ENCODE results near the gene TEX264.

Gene TEX264

DNA sequence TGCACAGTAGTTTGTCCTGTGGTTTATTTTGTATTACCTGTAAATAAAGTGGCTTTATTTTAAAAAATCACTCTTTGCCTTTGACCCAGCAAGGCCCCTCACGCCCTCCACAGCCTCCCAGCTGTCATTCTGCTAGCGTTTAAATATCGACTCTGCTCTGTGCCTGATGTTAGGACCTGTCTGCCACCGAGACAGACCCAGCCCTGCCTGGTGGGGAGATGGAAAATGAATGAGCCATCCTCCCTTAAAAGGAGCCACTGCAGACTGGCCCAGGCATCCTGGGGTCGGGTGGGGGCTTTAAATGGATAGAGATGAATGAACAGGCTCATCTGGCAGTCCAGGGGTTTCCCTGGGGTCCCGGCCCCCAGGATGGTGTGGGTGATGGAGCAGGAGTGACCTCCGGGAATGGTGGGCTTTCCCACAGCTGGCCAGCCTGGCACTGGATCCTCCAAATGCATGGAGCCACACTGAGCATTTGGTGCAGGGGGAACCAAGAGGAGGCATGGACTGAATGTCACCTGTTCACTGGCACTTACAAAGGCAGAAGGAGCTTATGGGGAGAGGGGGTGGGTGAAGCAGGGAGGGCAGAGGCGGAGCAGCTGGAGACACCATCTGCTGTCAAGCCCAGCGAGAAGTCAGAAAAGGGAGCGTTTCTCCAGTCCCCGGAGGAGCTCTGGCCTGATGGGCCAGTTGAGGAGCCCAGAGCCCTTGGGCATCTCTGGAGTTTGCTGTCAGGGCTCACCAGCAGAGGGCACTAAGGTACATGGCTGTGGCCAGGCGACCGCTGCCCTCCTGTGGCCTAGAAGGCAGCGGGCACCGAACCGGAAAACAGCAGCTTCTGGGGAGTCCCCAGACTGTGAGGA, 47.7 kb downstream of the TEX264 start:
- H3K4me3 ChIP-seq (replicated peaks in 1 of 2; ENCODE audit: low read depth in 2 of 2, low read length in 2 of 2), result no peak overlapping the region
- TF ChIP-seq, protein P1, sequence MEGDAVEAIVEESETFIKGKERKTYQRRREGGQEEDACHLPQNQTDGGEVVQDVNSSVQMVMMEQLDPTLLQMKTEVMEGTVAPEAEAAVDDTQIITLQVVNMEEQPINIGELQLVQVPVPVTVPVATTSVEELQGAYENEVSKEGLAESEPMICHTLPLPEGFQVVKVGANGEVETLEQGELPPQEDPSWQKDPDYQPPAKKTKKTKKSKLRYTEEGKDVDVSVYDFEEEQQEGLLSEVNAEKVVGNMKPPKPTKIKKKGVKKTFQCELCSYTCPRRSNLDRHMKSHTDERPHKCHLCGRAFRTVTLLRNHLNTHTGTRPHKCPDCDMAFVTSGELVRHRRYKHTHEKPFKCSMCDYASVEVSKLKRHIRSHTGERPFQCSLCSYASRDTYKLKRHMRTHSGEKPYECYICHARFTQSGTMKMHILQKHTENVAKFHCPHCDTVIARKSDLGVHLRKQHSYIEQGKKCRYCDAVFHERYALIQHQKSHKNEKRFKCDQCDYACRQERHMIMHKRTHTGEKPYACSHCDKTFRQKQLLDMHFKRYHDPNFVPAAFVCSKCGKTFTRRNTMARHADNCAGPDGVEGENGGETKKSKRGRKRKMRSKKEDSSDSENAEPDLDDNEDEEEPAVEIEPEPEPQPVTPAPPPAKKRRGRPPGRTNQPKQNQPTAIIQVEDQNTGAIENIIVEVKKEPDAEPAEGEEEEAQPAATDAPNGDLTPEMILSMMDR (IDR thresholded peaks at IDR 0.05; ENCODE audit: low read depth, low read length), result peak; percentile 84
- peak; percentile 52 to 70 for DNase-seq (ENCODE audit: low read depth in 2 of 2)

DNA sequence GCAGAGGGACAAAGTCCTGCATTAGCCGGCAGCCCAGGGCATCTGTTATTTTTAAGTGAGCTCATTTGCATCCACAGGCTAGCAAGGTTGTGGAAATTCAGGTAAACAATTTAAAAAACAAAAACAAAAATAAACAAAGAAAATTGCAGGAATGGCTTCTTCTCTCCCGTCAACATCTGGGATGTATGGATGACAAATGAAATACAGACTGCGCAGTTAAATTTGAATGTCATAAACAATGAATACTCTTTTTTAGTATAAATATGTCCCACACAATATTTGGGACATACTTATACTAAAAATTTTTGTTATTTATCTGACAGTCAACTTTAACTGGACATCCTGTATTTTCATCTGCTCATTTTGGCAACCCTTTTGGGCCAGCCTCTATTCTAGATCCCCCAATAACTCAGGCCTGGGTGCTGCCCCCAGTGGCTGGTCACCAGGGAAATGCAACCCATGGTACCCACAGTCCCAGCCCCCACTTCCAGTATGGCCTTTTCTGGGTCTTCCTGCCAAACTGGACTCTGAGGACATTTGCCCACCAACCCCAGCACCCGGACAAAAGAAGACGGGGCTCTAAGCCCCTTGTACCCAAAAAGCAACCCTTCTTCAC, 48.5 kb downstream of the TEX264 start:
- H3K4me3 ChIP-seq (replicated peaks in 1 of 2; ENCODE audit: low read depth in 2 of 2, low read length in 2 of 2), result no peak overlapping the region
- TF ChIP-seq, protein P1 (IDR thresholded peaks at IDR 0.05; ENCODE audit: low read depth, low read length), result no peak
- no peak for DNase-seq (ENCODE audit: low read depth in 2 of 2)

GRCh38 chr3:51720292-51721061, 49.4 kb downstream of the TEX264 start:
- no peak overlapping the region for H3K4me3 ChIP-seq (replicated peaks in 1 of 2; ENCODE audit: low read depth in 2 of 2, low read length in 2 of 2)
- TF ChIP-seq, protein P1 (IDR thresholded peaks at IDR 0.05; ENCODE audit: low read depth, low read length), result no peak
- DNase-seq (ENCODE audit: low read depth in 2 of 2), result no peak

- no peak for DNase-seq (ENCODE audit: low read depth in 2 of 2)
- TF ChIP-seq, protein P1 (IDR thresholded peaks at IDR 0.05; ENCODE audit: low read depth, low read length), result no peak
These were observed 50.2 kb downstream of the TEX264 start for GRCh38 chr3:51721062-51721745.

GRCh38 chr3:51722362-51722761, 51.3 kb downstream of the TEX264 start:
- H3K4me3 ChIP-seq (replicated peaks in 1 of 2; ENCODE audit: low read depth in 2 of 2, low read length in 2 of 2), result no peak overlapping the region
- TF ChIP-seq, protein P1 (IDR thresholded peaks at IDR 0.05; ENCODE audit: low read depth, low read length), result no peak
- DNase-seq (ENCODE audit: low read depth in 2 of 2), result no peak

More at GRCh38 chr3:51721062-51721745, 50.2 kb downstream of the TEX264 start:
- H3K4me3 ChIP-seq (replicated peaks in 1 of 2; ENCODE audit: low read depth in 2 of 2, low read length in 2 of 2), result no peak overlapping the region

DNA sequence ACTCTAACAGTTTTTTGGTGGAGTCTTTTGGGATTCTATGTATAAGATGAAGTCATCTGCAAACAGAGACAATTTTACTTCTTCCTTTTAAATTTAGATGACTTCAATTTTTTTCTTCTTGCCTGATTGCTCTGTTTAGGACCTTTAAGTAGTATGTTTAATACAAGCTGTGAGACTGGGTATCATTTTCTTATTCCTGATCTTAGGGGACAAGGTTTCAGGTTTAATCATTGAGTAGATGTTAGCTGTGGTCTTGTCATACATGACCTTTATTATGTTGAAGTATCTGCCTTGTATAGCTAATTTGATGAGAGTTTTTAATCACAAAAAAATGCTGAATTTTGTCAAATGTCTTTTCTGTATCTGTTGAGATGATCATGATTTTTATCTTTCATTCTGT, 56.4 kb downstream of the TEX264 start:
- TF ChIP-seq, protein P1 (IDR thresholded peaks at IDR 0.05; ENCODE audit: low read depth, low read length), result no peak
- DNase-seq (ENCODE audit: low read depth in 2 of 2), result no peak
- H3K4me3 ChIP-seq (replicated peaks in 1 of 2; ENCODE audit: low read depth in 2 of 2, low read length in 2 of 2), result no peak overlapping the region

Measured in cardiac fibroblast (primary cell).